Measurements from ENCODE around the gene STK33. TPM values are rescaled to one million over a fixed set of nuclear protein-coding genes. Genes with fewer than 3 reads are reported as not detected.

The STK33 gene
- total RNA-seq, 1 experiment from 2014 or later, result 19.5 TPM

DNA sequence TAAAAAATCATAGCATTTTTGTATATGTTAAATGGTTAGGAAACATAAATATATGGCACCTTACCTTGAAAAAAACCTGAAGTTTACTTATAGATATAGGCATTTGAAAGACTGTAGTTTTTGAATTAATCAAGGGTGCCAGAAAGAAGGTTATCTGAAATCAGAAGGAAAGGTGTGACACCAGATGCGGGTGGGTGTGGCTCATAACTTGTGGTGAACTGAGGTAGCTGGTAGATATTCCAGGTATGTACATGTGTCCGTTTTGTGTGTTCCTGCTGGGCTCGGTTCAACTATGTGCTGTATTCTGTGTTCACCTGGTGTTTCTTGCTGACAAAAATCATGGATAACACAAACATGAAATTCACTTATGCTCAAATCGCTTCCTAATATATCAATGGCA lies 35.6 kb downstream of the STK33 start:
- no peak overlapping the region for H3K4me2 ChIP-seq (ENCODE audit: insufficient read depth, insufficient read length, low read length)
- no peak overlapping the region for H4K5ac ChIP-seq (ENCODE audit: insufficient read length, low read depth, low read length)
- no peak overlapping the region for H2BK12ac ChIP-seq (ENCODE audit: insufficient read length, low read depth, low read length)
- no peaks in the 10 kb centered on the region for H3K9me3 ChIP-seq (ENCODE audit: control insufficient read depth, low read depth, low read length)
- no peak overlapping the region for H3K56ac ChIP-seq (ENCODE audit: insufficient read length, low read depth, low read length)
- TF ChIP-seq, protein P1, sequence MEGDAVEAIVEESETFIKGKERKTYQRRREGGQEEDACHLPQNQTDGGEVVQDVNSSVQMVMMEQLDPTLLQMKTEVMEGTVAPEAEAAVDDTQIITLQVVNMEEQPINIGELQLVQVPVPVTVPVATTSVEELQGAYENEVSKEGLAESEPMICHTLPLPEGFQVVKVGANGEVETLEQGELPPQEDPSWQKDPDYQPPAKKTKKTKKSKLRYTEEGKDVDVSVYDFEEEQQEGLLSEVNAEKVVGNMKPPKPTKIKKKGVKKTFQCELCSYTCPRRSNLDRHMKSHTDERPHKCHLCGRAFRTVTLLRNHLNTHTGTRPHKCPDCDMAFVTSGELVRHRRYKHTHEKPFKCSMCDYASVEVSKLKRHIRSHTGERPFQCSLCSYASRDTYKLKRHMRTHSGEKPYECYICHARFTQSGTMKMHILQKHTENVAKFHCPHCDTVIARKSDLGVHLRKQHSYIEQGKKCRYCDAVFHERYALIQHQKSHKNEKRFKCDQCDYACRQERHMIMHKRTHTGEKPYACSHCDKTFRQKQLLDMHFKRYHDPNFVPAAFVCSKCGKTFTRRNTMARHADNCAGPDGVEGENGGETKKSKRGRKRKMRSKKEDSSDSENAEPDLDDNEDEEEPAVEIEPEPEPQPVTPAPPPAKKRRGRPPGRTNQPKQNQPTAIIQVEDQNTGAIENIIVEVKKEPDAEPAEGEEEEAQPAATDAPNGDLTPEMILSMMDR (conservative IDR thresholded peaks at IDR 0.05), result no peak
- H2BK20ac ChIP-seq (ENCODE audit: low read depth, low read length, poor library complexity, severe bottlenecking), result no peak overlapping the region
- no peak overlapping the region for H2AFZ ChIP-seq (ENCODE audit: low read length)
- no peaks in the 10 kb centered on the region for H3K79me1 ChIP-seq (ENCODE audit: insufficient read depth, low read depth, low read length, poor library complexity, severe bottlenecking)
- no peaks in the 10 kb centered on the region for H3K4me1 Mint-ChIP-seq
- no peak overlapping the region for H2AK5ac ChIP-seq (ENCODE audit: insufficient read length, low read length)
- no peaks in the 10 kb centered on the region for H3K27me3 Mint-ChIP-seq (ENCODE audit: low read depth)
- H3K23ac ChIP-seq (ENCODE audit: insufficient read length, low read depth, low read length), result no peak overlapping the region
- H3K4me1 ChIP-seq (ENCODE audit: insufficient read depth, low read length), result no peaks in the 10 kb centered on the region
- H3K36me3 Mint-ChIP-seq (ENCODE audit: insufficient read depth in 1 of 3, low read depth in 3 of 3), result peaks cover 2 to 12% (median 10%) of the 10 kb centered on the region in 3 experiments; a peak in 6 of 7 replicates
- no peak overlapping the region for H3K27ac Mint-ChIP-seq
- H2BK5ac ChIP-seq (ENCODE audit: insufficient read length, low read length), result no peak overlapping the region
- no peak overlapping the region for H3K27ac ChIP-seq (ENCODE audit: insufficient read length, low read depth, low read length)
- no peaks in the 10 kb centered on the region; the same call in 1 of the 2 replicates for H3K79me2 ChIP-seq (ENCODE audit: insufficient read depth, low read length)
- H3K14ac ChIP-seq (ENCODE audit: insufficient read depth, low read length), result no peak overlapping the region
- WGBS (ENCODE audit: extremely low coverage, insufficient read length, low lambda C conversion rate), result no CpG with 5 or more reads among the region's 4 CpGs
- peaks cover 11% of the 10 kb centered on the region in 2 experiments; a peak in 3 of 5 replicates for H3K9me3 Mint-ChIP-seq
- H4K8ac ChIP-seq (replicated peaks; ENCODE audit: insufficient read length, low read depth, low read length), result no peak overlapping the region
- H3K27me3 ChIP-seq (ENCODE audit: insufficient read depth, low read length), result no peaks in the 10 kb centered on the region
- DNase-seq, result no peak
- H2BK120ac ChIP-seq (ENCODE audit: low read depth, low read length, poor library complexity, severe bottlenecking), result no peak overlapping the region
- no peak overlapping the region for H3K4me3 Mint-ChIP-seq
- no peak overlapping the region for H3T11ph ChIP-seq (ENCODE audit: low read length)
- no peak overlapping the region for H2BK15ac ChIP-seq (ENCODE audit: low read depth, low read length)
- no peak overlapping the region for H3K4ac ChIP-seq (ENCODE audit: low read depth, low read length)
- H3K18ac ChIP-seq (ENCODE audit: insufficient read length, low read depth, low read length), result no peak overlapping the region
- H3K23me2 ChIP-seq (ENCODE audit: insufficient read length, low read depth, low read length, poor library complexity, severe bottlenecking), result no peaks in the 10 kb centered on the region
- no peak overlapping the region for H4K91ac ChIP-seq (ENCODE audit: insufficient read length, low read depth, low read length)
- no peaks in the 10 kb centered on the region for H4K20me1 ChIP-seq (ENCODE audit: control insufficient read depth, insufficient read depth, insufficient read length)
- H3K9ac ChIP-seq (ENCODE audit: extremely low read depth, insufficient read length, low read length), result no peak overlapping the region

Measured in H9 (cell line).